ENCODE data around the gene RALY. TPM values are rescaled to one million over a fixed set of nuclear protein-coding genes. Genes with fewer than 3 reads are reported as not detected.

RALY gene
- polyA plus RNA-seq, 1 donor = 119 TPM

- DNase-seq (ENCODE audit: low read depth) = no peak
Observed at GRCh38 chr20:33986560-33987216, 7.0 kb upstream of the RALY start.

- DNase-seq (ENCODE audit: low read depth) = no peak
Observed at GRCh38 chr20:33990075-33990474, 3.6 kb upstream of the RALY start.

- no peak for DNase-seq (ENCODE audit: low read depth)
Observed at GRCh38 chr20:33991502-33991901, 2.2 kb upstream of the RALY start.

GRCh38 chr20:33992145-33992922, 1.4 kb upstream of the RALY start:
- DNase-seq (ENCODE audit: low read depth) = no peak

GRCh38 chr20:33992923-33993575, 662 bp upstream of the RALY start:
- DNase-seq (ENCODE audit: low read depth) = peak; percentile 96

GRCh38 chr20:33994222-33994913, 657 bp downstream of the RALY start:
- peak; percentile 36 for DNase-seq (ENCODE audit: low read depth)

GRCh38 chr20:33995053-33995831, 1.5 kb downstream of the RALY start:
- DNase-seq (ENCODE audit: low read depth) = no peak

GRCh38 chr20:33999025-33999649, 5.4 kb downstream of the RALY start:
- no peak for DNase-seq (ENCODE audit: low read depth)

GRCh38 chr20:34001378-34001777, 7.7 kb downstream of the RALY start:
- DNase-seq (ENCODE audit: low read depth) = no peak

- no peak for DNase-seq (ENCODE audit: low read depth)
Observed at GRCh38 chr20:34004227-34004626, 10.5 kb downstream of the RALY start.

GRCh38 chr20:34004790-34005457, 11.2 kb downstream of the RALY start:
- DNase-seq (ENCODE audit: low read depth) = no peak

- DNase-seq (ENCODE audit: low read depth) = no peak
Observed at GRCh38 chr20:34006619-34007018, 12.9 kb downstream of the RALY start.

GRCh38 chr20:34008477-34008876, 14.8 kb downstream of the RALY start:
- no peak for DNase-seq (ENCODE audit: low read depth)

- no peak for DNase-seq (ENCODE audit: low read depth)
Observed at GRCh38 chr20:34010405-34010931, 16.8 kb downstream of the RALY start.

GRCh38 chr20:34011275-34011674, 17.6 kb downstream of the RALY start:
- no peak for DNase-seq (ENCODE audit: low read depth)

GRCh38 chr20:34012330-34012729, 18.6 kb downstream of the RALY start:
- DNase-seq (ENCODE audit: low read depth) = no peak

GRCh38 chr20:34012735-34013134, 19.0 kb downstream of the RALY start:
- no peak for DNase-seq (ENCODE audit: low read depth)

GRCh38 chr20:34013554-34013953, 19.8 kb downstream of the RALY start:
- DNase-seq (ENCODE audit: low read depth) = no peak

GRCh38 chr20:34014878-34015277, 21.2 kb downstream of the RALY start:
- DNase-seq (ENCODE audit: low read depth) = no peak

Data from forelimb muscle (tissue), 1 donor.